Subcutaneous abdominal adipose tissue (tissue), 5 donors: ENCODE results near the gene SESN1.

Experiments used
- H3K27ac ChIP-seq: one replicate; pipeline ENCODE4 v1.7.0; 2013; ENCODE audit warnings: low read depth, mild to moderate bottlenecking, inconsistent platforms, low read length, moderate library complexity
- H3K27me3 ChIP-seq, 5 donors: one replicate each; pipeline ENCODE4 v1.7.0; 2013; ENCODE audit warnings: low read length in 5 of 5, inconsistent platforms in 1 of 5; ENCODE audit not compliant: control insufficient read depth in 5 of 5, insufficient read depth in 4 of 5
- H3K36me3 ChIP-seq, 5 donors: one replicate each; pipeline ENCODE4 v1.7.0; 2013; ENCODE audit warnings: low read length in 5 of 5; ENCODE audit not compliant: control insufficient read depth in 5 of 5, insufficient read depth in 5 of 5
- H3K4me1 ChIP-seq, 5 donors: one replicate each; pipeline ENCODE4 v1.7.0; 2013; ENCODE audit warnings: low read length in 5 of 5, mild to moderate bottlenecking in 3 of 5, moderate library complexity in 1 of 5; ENCODE audit not compliant: control insufficient read depth in 5 of 5, insufficient read depth in 5 of 5
- H3K4me3 ChIP-seq, 5 donors: one replicate each; pipeline ENCODE4 v1.7.0; 2013; ENCODE audit warnings: low read length in 5 of 5, low read depth in 1 of 5
- H3K9ac ChIP-seq, 5 donors: one replicate each; pipeline ENCODE4 v1.7.0; 2013; ENCODE audit warnings: low read length in 5 of 5, mild to moderate bottlenecking in 4 of 5, moderate library complexity in 3 of 5
- H3K9me3 ChIP-seq, 5 donors: one replicate each; pipeline ENCODE4 v1.7.0; 2013; ENCODE audit warnings: low read length in 5 of 5; ENCODE audit not compliant: control insufficient read depth in 5 of 5
- donor health status: healthy.
- donor health status: healthy.
- donor health status: healthy.
- donor health status: healthy.
- donor health status: healthy.

The SESN1 gene

DNA sequence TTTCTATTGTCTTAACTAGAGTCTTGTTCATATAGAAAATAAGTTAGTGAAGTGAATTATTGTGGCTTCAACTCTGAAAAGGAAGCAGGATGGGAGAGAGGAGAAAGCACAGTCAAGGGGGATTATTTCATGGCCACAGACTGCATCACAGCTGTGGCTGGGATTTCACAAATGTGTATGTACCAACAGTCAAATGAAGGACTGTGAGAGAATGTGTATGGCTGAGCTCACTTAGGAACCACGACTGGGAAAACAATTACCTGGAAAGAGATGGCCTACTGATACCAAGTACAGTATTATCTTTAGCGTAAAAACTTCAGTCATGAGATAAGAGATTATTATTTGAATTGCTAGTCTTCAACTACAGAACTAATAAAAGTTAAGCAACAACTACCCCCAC is 54.9 kb downstream of the SESN1 start:
- no peaks in the 10 kb centered on the region for H3K27me3 ChIP-seq
- peaks cover 0 to 12% (median 0%) of the 10 kb centered on the region in 5 donors for H3K4me1 ChIP-seq
- no peak overlapping the region for H3K9ac ChIP-seq
- H3K27ac ChIP-seq, result no peak overlapping the region
- no peaks in the 10 kb centered on the region for H3K9me3 ChIP-seq
- H3K4me3 ChIP-seq, result no peak overlapping the region
- H3K36me3 ChIP-seq, result no peaks in the 10 kb centered on the region

- H3K27me3 ChIP-seq, result no peaks in the 10 kb centered on the region
- H3K36me3 ChIP-seq, result no peaks in the 10 kb centered on the region
- no peak overlapping the region for H3K27ac ChIP-seq
These were observed 55.7 kb downstream of the SESN1 start for GRCh38 chr6:109038837-109039398.

DNA sequence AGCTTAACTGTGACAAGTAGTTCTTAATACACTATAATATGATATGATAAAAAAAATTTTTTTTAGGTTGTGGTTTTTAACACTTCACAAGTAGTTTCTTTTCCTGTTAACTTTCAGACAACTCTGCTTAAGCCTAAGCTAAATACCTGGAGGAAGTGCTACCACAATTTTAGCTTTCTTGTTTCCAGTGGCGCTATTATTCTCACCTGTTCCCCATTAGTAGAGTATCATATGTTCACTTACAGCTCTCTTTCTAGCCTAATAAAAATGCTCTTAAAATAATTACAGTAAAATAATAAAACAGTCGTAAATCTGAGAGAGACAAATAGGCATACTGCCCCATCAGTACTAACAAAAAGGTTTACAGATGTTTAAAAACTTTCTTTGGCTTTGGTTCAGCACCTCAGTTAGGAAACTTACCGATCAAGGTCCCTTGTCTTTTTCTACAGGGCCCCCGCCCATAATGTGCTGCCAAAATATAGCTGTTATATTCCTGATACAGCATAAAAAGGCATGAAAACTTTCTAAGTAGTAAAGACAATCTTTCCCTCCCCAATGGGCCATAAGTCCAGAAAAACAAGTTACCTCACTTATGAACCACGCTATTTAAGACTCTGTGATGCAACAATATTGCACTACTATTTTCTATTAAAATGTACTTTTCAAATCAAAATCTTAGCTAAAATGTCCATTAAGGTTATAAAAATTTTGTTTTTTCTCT is 57.9 kb downstream of the SESN1 start:
- Histone ChIP-seq H3K9ac (no peak overlapping the region), H3K4me3 (no peak overlapping the region), H3K9me3 (no peaks in the 10 kb centered on the region), H3K27me3 (no peaks in the 10 kb centered on the region), H3K4me1 (peaks cover 0 to 12% (median 0%) of the 10 kb centered on the region in 5 donors), H3K36me3 (no peaks in the 10 kb centered on the region), H3K27ac (no peak overlapping the region)

More at GRCh38 chr6:109038837-109039398, 55.7 kb downstream of the SESN1 start:
- Histone ChIP-seq H3K4me3 (no peak overlapping the region), H3K9me3 (no peaks in the 10 kb centered on the region), H3K4me1 (peaks cover 0 to 12% (median 0%) of the 10 kb centered on the region in 5 donors), H3K9ac (no peak overlapping the region)

DNA sequence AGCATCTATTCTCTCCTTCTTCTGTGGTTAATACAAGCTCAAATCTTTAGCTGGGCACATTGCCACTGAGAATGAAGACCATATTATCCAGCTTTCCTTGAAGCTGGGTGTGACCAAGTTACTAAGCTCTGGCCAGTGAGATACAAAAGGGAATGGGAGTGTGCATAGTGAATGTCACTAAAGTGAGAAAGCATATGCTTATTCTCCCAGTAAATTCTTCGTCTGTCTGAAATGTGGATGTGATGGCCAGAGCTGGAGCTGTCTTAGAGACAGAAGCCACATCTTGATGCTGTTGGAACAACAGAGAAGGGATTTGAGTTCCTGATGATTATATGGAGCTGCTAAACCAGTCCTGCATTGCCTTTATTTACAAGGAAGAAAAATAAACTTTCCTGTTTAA is 60.1 kb downstream of the SESN1 start:
- Histone ChIP-seq H3K4me1 (peaks cover 0 to 12% (median 0%) of the 10 kb centered on the region in 5 donors), H3K27ac (no peak overlapping the region), H3K4me3 (no peak overlapping the region), H3K27me3 (no peaks in the 10 kb centered on the region), H3K9me3 (no peaks in the 10 kb centered on the region), H3K9ac (no peak overlapping the region), H3K36me3 (no peaks in the 10 kb centered on the region)

DNA sequence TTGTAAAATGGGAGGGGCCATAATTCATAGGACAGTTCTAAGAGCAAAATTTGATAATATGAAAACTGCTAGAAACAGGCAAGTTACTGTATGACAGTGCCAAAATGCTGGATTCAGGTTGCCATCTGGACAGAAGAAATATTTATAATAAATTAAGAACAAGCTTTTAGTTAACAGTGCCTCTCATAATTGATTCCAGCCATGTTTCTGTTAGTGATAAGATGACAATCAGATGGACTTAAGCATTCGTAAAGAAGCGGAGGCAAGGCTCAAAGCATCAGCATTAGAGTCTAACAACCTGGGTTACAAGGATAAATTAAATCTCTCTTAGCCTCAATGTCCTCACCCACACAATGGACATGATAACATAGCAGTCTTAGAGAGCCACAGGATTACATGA is 61.0 kb downstream of the SESN1 start:
- Histone ChIP-seq H3K36me3 (no peaks in the 10 kb centered on the region), H3K9ac (no peak overlapping the region), H3K27ac (no peak overlapping the region), H3K9me3 (no peaks in the 10 kb centered on the region), H3K4me3 (no peak overlapping the region), H3K27me3 (no peaks in the 10 kb centered on the region), H3K4me1 (peaks cover 0 to 12% (median 0%) of the 10 kb centered on the region in 5 donors)

GRCh38 chr6:109031416-109031815 is 63.2 kb downstream of the SESN1 start:
- no peak overlapping the region for H3K27ac ChIP-seq
- H3K36me3 ChIP-seq, result no peaks in the 10 kb centered on the region
- H3K9ac ChIP-seq, result no peak overlapping the region
- no peaks in the 10 kb centered on the region for H3K9me3 ChIP-seq
- no peaks in the 10 kb centered on the region for H3K27me3 ChIP-seq
- no peak overlapping the region for H3K4me3 ChIP-seq
- H3K4me1 ChIP-seq, result peaks cover 0 to 2% (median 0%) of the 10 kb centered on the region in 5 donors

GRCh38 chr6:109029313-109029712 is 65.3 kb downstream of the SESN1 start:
- no peak overlapping the region for H3K27ac ChIP-seq
- H3K9ac ChIP-seq, result no peak overlapping the region
- H3K4me1 ChIP-seq, result peaks cover 0 to 8% (median 3%) of the 10 kb centered on the region in 5 donors
- no peak overlapping the region for H3K4me3 ChIP-seq
- H3K36me3 ChIP-seq, result no peaks in the 10 kb centered on the region
- H3K9me3 ChIP-seq, result no peaks in the 10 kb centered on the region
- no peaks in the 10 kb centered on the region for H3K27me3 ChIP-seq

DNA sequence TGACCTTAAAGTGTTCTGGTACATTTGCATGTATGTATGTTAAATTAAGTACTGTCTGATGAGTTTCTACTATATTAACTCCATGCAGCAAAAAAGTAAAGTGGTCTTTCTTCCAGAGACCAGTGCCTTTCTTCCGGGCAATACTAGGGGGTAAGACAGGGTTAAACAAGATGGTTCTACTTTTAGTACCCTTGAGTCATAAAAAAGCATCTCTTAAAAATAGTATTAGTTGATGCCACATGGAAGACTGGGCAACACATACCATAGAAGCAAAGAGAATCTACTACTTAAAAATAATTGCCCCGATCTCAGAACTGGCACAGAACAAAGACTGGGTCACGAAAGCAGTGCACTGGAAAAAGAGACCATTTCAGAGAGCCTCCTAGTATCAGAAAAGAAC is 66.2 kb downstream of the SESN1 start:
- Histone ChIP-seq H3K4me3 (no peak overlapping the region), H3K36me3 (no peaks in the 10 kb centered on the region), H3K27me3 (no peaks in the 10 kb centered on the region), H3K27ac (no peak overlapping the region), H3K9me3 (no peaks in the 10 kb centered on the region), H3K4me1 (peaks cover 0 to 8% (median 3%) of the 10 kb centered on the region in 5 donors), H3K9ac (no peak overlapping the region)

DNA sequence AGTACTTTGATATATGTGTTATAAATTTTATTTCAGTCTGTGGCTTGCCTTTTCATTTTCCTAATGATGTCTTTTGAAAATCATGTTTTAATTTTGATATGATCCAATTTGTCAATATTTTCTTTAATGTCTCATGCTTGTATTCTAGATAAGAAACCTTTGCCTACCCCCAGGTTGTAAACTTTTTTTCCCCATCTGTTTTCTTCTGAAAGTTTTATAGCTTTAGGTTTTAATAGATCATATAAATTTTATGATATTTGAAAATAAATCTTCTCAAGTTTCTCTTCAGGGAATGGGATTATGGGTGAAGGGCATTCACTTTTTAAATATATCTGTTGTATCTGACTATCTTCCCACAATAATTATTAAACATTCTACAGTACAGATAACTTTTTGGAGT is 66.7 kb downstream of the SESN1 start:
- H3K9ac ChIP-seq, result no peak overlapping the region
- H3K27ac ChIP-seq, result no peak overlapping the region
- no peaks in the 10 kb centered on the region for H3K9me3 ChIP-seq
- peaks cover 0 to 12% (median 3%) of the 10 kb centered on the region in 5 donors for H3K4me1 ChIP-seq
- H3K27me3 ChIP-seq, result no peaks in the 10 kb centered on the region
- no peak overlapping the region for H3K4me3 ChIP-seq
- H3K36me3 ChIP-seq, result no peaks in the 10 kb centered on the region

DNA sequence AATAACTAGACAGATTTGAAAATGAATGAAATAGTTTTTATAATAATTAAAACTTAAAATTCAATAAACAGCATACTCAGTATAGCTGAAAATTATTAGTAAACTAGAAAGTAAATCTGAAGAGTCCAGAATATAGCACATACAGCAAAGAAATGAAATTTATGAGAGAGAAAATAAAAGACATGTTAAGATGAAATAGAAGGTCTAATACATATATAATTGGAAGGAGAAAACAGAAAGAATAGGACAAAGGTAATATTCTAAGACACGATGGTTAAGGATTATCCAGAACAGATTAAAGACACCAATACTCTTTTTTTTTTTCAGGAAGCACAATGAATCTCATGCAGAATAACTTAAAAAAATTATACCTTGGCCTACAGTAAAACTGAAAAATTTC is 69.0 kb downstream of the SESN1 start:
- Histone ChIP-seq H3K4me1 (peaks cover 0 to 15% (median 3%) of the 10 kb centered on the region in 5 donors), H3K27ac (no peak overlapping the region), H3K36me3 (no peaks in the 10 kb centered on the region), H3K4me3 (no peak overlapping the region), H3K9ac (no peak overlapping the region), H3K9me3 (no peaks in the 10 kb centered on the region), H3K27me3 (no peaks in the 10 kb centered on the region)
